Measurements from ENCODE around the gene FAM98B. TPM values are rescaled to one million over a fixed set of nuclear protein-coding genes. Genes with fewer than 3 reads are reported as not detected.

FAM98B gene
- total RNA-seq, 1 donor from 2014 or later = 16.8 TPM

- TF ChIP-seq CTCF (IDR thresholded peaks at IDR 0.05) = no peak
- Histone ChIP-seq H3K4me3 (no peak overlapping the region), H3K27me3 (ENCODE audit: low read depth) (peaks cover 6% of the 10 kb centered on the region), H3K36me3 (no peaks in the 10 kb centered on the region), H3K27ac (no peak overlapping the region), H3K4me1 (no peaks in the 10 kb centered on the region), H3K9me3 (no peaks in the 10 kb centered on the region)
- no peak for DNase-seq
- intact Hi-C loops (cut with DNase I) = loop anchor here (10.0 kb wide), 1 partner anchor 254 kb away; no protein-coding TSS in a partner anchor
- peak; percentile 14 to 30 for ATAC-seq
These were observed 12.8 kb upstream of the FAM98B start for GRCh38 chr15:38441130-38441519.

- no peak for TF ChIP-seq CTCF (IDR thresholded peaks at IDR 0.05)
- no peaks in the 10 kb centered on the region for H3K36me3 ChIP-seq
- H3K4me1 ChIP-seq = peaks cover 21% of the 10 kb centered on the region
- ATAC-seq (peak in 1 of 2 donors; percentile 28), DNase-seq (no peak)
- peak overlapping the region; percentile 89 for H3K27ac ChIP-seq
- intact Hi-C loops (cut with DNase I) = no loop called here
- H3K27me3 ChIP-seq (ENCODE audit: low read depth) = no peaks in the 10 kb centered on the region
- H3K4me3 ChIP-seq = peak overlapping the region; percentile 88
- H3K9me3 ChIP-seq = no peaks in the 10 kb centered on the region
These were observed 766 bp downstream of the FAM98B start for GRCh38 chr15:38454696-38455090.

- no peak overlapping the region for H3K27ac ChIP-seq
- DNase-seq = no peak
- no peaks in the 10 kb centered on the region for H3K36me3 ChIP-seq
- H3K27me3 ChIP-seq (ENCODE audit: low read depth) = no peaks in the 10 kb centered on the region
- H3K4me1 ChIP-seq = peaks cover 21% of the 10 kb centered on the region
- no peak for TF ChIP-seq CTCF (IDR thresholded peaks at IDR 0.05)
- peak overlapping the region; percentile 88 for H3K4me3 ChIP-seq
- no peaks in the 10 kb centered on the region for H3K9me3 ChIP-seq
- no peak for ATAC-seq
- intact Hi-C loops (cut with DNase I) = no loop called here
These were observed 1.2 kb downstream of the FAM98B start for GRCh38 chr15:38455092-38455491.

- no peaks in the 10 kb centered on the region for H3K9me3 ChIP-seq
- no peak overlapping the region for H3K27ac ChIP-seq
- H3K4me1 ChIP-seq = peaks cover 26% of the 10 kb centered on the region
- H3K27me3 ChIP-seq (ENCODE audit: low read depth) = no peaks in the 10 kb centered on the region
- DNase-seq = no peak
- ATAC-seq = no peak
- no peaks in the 10 kb centered on the region for H3K36me3 ChIP-seq
- H3K4me3 ChIP-seq = no peak overlapping the region
- no peak for TF ChIP-seq CTCF (IDR thresholded peaks at IDR 0.05)
- intact Hi-C loops (cut with DNase I) = no loop called here
These were observed 4.7 kb downstream of the FAM98B start for GRCh38 chr15:38458646-38459045.

GRCh38 chr15:38459480-38459879, 5.6 kb downstream of the FAM98B start:
- DNase-seq = no peak
- Histone ChIP-seq H3K4me3 (no peak overlapping the region), H3K36me3 (peaks cover 2% of the 10 kb centered on the region), H3K27ac (no peak overlapping the region), H3K9me3 (no peaks in the 10 kb centered on the region), H3K4me1 (peaks cover 24% of the 10 kb centered on the region), H3K27me3 (ENCODE audit: low read depth) (no peaks in the 10 kb centered on the region)
- no peak for TF ChIP-seq CTCF (IDR thresholded peaks at IDR 0.05)
- intact Hi-C loops (cut with DNase I) = no loop called here
- ATAC-seq = peak in 1 of 2 donors; percentile 30

- DNase-seq (no peak), ATAC-seq (no peak)
- H3K27ac ChIP-seq = no peak overlapping the region
- intact Hi-C loops (cut with DNase I) = no loop called here
- no peak overlapping the region for H3K4me3 ChIP-seq
- H3K27me3 ChIP-seq (ENCODE audit: low read depth) = no peaks in the 10 kb centered on the region
- TF ChIP-seq CTCF (IDR thresholded peaks at IDR 0.05) = no peak
- peaks cover 15% of the 10 kb centered on the region for H3K4me1 ChIP-seq
- peaks cover 10% of the 10 kb centered on the region for H3K36me3 ChIP-seq
- H3K9me3 ChIP-seq = no peaks in the 10 kb centered on the region
These were observed 6.6 kb downstream of the FAM98B start for GRCh38 chr15:38460543-38460942.

All from lower lobe of right lung (tissue), 2 donors.